GM18517 (cell line): ENCODE measurements around the gene SOX11.

Experiments used
- ATAC-seq: cut with Tn5 transposase; IDR thresholded peaks from one replicate; pipeline ENCODE4 v1.9.1; 2021; ENCODE audit warnings: mild to moderate bottlenecking, moderate library complexity; ENCODE audit not compliant: unreplicated experiment

The SOX11 gene

DNA sequence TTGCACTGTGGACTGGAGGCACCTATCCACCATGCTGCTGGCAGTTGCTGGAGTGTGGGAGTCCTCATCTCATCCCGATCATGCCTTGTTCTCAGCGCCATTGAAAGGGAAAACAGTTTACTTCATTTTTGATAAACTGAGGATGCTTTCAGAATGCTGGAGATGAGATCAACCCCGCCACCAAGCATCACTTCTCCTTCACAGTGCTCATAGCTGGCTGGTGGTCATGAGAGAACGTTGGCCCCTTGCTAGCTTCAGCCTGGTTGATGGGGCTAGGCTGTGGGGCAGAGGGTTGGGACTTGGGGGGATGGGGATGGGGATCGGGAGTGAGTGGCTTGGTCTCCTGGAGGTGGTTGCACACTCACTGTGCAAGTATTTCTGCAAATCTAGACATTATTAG, 30.1 kb downstream of the SOX11 start:
- ATAC-seq: no peak

DNA sequence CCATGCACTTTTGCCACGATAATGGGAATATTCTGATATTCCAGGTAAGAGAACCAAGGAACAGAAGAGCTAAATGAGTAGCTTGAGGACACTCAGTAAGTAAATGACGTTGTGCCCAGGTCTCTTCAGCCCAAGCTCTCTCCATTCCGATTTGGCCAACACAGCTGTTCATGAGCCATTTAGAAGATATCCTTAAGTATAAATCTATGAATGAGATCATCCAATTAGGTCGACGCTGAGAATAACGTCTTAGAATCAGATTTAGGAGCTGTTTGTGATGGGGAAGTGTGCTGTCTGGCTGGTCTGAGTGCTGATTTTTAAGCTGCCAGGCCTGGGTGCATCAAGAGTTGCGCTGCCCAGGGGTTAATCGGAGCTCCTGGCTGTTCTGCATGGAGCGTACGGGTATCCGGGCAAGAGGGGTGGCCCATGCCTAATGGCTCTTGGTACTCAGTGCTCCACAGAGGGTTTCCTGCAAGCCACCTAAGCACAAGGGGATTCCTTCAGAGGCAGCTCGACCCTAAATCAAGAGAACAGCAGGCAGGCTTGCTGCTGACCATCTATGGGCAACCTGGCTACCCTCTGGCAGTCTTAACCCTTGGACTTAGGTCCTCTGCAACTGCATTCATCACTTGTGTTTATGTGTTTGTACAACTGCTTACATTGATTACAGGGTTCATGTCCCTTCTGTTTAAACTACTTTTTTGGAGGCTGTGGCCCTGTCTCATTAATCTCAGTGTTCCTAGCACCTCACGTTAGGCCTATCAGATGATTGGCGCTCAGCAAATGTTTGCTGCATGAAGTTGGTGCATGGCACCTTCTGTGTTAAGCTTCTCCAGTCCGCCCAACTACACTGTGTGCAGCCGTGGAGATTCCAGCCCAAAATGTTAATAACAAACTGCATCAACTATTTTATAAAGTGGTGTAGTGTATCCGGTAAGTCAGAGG, 31.9 kb downstream of the SOX11 start:
- no peak for ATAC-seq

DNA sequence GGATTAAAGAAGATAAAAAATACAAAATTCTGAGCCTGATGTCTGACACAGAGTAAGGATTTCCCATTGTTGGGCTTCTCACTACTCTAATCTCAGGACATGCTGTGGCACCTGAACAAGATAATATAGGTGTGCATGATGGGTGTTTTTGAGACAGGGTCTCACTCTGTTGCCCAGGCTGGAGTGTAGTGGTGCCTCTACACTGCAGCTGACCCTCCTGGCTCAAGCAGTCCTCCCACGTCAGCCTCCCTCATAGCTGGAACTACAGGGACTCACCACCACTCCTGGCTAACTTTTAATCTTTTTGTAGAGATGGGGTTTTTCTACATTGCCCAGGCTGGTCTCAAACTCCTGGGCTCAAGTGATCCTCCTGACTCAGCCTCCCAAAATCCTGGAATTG, 32.9 kb downstream of the SOX11 start:
- no peak for ATAC-seq

DNA sequence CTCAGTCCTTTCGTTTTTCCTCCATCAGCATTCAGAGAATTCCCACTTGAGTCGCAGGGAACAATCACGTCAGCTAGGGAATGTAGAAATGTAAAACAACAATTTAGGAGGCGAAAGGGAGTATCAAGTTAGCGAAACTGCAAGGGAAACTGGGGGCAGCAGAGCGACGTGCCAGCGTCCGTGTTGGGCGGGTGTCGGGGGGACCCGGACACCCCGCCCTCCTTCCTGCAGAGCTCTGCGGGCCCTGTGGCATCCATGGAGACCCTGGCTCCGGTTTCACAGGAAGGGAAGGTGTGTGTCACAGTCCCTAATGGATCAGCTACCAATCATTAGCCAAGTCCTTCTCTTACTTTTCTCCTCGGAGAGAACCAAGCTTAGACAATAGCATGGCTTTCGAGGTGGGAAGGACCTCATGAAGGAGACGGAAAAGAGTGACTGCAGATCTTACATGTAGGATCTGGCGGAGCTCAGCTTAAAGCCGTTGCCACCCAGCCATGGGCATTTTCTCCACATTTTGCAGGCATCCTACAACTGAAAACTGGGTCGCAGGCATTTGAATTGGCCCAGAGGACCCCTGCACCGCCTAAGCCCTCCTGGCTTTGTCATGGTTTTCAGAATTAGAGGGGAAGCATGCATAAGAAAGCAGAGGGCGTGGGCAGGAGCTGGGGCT, 33.7 kb downstream of the SOX11 start:
- ATAC-seq: no peak

DNA sequence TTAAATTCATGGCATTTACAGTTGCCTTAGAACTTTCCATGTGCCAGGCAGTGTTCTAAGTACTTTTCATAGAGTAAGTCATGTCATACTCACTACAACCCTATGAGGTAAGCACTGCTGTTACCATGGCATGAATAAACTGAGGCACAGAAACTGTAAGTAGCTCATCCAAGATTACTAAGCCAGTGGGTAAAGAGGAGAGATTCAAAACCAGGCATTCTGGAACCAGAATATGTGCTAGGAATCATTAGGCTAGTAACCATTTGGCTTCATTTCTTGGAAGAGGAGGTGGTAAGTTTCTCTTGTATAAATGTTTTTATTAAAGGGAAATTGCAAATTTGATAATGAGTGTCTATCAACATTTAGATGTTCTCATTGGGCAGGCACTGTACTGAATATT, 35.1 kb downstream of the SOX11 start:
- no peak for ATAC-seq

DNA sequence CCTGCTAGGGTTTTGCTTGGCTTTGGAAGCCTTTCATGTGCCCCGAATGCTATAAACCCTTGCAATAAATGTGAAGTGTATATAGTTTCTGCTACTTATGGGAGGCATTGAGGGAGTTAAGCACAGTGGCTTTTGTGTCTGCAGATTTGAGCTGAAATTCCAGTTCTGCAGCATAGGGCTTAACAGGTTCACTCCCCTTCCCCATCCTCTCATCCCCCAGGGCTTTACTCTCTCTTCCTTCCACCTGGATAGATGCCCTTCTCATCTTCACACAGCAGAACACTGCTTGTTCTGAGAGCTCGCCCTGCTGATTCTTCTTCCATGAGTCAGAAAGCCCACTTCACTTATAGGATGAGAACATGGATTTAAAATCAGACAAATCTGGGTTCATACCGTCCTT, 37.2 kb downstream of the SOX11 start:
- ATAC-seq: no peak

GRCh38 chr2:5730386-5730785, 38.2 kb downstream of the SOX11 start:
- no peak for ATAC-seq

DNA sequence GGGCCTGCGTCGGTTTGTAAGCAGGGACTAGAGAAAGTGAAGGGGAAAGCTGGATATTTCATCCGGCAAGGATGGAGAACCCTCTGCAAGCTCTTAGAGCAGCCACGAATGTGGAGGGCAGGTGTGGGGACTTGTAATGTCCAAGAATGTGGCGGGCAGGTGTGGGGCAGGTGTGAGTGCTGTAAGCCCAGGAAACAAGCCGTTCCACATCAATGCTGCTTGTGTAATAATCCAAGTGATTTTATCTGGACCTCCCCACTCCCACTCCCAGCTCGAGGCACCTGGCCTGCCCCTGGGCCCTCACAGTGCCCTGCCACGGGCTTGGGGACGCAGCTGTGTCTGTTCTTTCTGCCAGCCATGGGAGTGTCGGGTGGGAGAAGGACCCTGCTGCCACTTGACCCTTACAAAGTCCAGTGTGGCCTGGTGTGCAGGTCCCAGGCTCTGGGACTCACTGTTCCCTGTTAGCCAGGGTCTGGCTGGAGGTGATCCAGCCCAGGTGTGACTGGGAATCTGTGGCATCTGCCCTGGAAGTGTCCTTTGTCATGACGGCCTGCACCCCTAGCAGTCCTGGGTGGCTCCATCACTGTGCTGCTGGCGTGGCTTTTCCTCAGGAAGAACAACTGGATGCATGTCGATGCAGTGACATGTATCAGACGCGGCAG, 42.8 kb downstream of the SOX11 start:
- ATAC-seq: no peak

GRCh38 chr2:5735521-5735861, 43.3 kb downstream of the SOX11 start:
- no peak for ATAC-seq

DNA sequence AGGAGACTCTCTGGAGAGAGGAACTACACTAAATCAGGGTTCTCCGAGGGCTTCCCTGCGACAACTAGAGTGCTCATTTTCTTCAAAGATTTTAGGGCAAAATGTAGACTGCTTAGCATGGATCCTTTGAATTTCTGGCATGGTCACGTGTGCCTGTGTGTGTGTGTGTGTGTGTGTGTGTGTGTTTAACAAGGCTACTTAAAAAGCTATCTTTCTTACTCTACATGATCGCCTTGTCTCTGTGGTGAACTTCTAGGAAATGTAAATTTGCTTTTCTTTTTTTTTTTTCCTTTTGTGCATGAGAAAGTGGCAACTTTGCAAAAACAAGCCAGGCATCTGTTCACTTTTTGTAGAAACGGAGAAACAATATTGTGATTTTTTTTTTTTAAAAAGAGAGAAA, 43.9 kb downstream of the SOX11 start:
- ATAC-seq: no peak

DNA sequence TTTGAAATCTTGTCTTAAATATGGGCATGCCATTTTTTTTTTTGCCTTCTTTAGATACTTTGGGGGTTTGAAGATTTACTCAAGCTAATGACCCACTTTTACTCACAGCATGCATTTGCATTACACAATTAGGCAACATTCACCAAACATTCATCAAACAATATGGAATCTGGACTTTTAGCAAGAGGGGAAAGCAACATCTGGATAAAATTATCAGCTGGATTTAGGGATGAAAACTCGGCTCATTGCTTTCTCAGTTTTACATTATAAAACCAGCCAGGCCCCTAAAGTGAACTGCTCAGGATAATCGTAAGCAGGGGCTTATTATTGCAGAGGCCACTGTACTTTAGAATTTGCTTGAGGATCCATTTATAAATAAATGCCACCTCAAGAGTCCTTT, 44.7 kb downstream of the SOX11 start:
- ATAC-seq: no peak

DNA sequence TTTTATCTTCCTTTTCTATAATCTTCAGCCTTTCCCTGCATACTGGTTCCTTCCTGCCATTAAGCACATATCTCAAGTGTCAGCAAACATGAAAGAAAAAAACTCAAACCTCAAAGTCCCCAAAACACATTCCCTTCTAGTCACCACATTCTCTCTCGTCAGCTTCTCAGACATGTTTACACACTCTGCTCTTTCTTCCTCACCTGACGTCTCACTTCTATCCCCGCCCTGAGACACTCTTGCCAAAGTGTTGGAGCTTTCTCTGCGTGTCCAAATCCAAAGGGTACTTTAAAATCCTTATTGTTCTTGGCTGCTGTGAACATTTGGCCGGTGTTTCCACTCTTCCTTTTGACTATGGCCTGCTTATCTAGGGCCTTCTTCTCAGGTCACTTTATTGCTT, 47.9 kb downstream of the SOX11 start:
- no peak for ATAC-seq

GRCh38 chr2:5740817-5741216, 48.6 kb downstream of the SOX11 start:
- ATAC-seq: no peak

- ATAC-seq: no peak
Measured at GRCh38 chr2:5741242-5741641, 49.1 kb downstream of the SOX11 start.

DNA sequence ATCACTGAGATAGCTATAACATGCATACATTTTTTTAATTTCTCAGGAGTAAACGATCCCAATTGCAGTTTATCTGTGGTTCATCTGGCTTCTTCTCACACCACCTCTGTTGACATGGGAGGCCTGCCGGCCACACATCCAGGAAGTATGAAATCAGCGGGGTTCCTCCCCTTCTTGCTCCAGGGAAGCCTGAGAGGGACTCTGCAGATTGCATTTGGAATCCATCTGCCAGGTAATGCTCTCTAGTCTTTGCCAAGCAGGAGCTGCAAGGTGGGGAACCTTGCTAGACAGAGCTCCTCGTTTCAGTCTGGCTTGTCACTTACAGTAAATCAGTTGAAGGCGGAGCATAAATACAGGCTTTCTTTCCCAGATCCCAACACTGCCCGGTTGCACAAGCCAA, 49.9 kb downstream of the SOX11 start:
- no peak for ATAC-seq

DNA sequence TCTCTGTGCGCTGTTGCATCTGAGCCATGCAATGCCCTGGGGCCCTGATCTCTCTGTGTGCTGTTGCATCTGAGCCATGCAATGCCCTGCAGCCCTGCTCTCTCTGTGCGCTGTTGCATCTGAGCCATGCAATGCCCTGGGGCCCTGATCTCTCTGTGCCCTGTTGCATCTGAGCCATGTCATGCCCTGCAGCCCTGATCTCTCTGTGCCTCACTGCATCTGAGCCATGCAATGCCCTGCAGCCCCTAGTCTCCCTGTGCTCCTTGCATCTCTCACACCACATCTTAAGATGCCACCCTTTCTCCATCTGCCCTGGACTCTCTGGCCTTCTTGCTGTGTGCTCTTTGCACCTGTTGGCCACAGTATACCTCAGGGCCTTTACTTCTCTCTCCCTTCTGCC, 56.2 kb downstream of the SOX11 start:
- no peak for ATAC-seq

DNA sequence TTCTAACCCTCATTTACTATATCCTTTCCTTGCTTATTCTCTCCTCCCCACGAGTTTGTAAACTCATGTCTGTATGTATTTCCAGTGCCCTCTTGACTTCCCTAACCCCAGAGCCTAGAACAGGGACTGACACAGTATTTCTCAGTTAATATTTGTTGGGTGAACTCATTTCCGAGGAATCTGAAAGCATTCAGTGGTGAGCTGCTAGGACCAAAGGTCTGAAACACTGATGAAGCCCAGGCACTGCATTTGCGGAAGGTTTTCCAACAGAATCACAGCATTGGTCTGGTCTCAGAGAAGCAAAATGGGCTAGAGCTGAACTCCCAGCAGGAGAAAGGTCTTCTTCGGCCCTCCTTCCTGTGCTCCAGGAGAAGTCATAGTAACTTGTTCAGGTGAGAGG, 56.8 kb downstream of the SOX11 start:
- ATAC-seq: no peak

DNA sequence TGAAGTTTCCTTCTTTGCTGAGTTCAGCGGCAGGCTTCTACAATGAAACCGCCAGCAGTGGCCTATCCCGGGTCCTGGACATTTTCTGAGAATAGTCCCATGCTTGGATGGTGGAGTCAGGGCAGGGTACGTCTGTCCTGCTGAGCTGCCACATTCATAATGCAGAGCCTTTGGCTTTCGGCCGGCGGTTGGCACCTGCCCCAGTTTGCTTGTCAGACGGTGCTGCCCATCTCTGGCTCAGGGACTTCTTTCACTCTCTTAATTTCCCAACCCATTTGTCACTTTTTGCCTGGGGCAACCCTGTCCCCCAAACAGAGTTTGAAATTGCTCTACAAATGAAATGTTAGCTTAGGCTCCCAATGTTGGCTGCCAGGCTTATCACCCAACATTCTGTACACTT, 57.2 kb downstream of the SOX11 start:
- no peak for ATAC-seq
